Pancreas (tissue), 10 donors: ENCODE measurements around the gene MMP14. TPM values are rescaled to one million over a fixed set of nuclear protein-coding genes. Genes with fewer than 3 reads are reported as not detected.
"Not testable (repeated sequence)": the region's sequence is repeated elsewhere in the genome, so short reads cannot be mapped to it uniquely, and the experiment has no call there.

Experiments used
- ATAC-seq, 4 donors: fragments of 200-7000 bp; cut with Tn5 transposase; one replicate each; pipeline versions ENCODE4 v1.8.0 to v1.9.1; 2020; ENCODE audit warnings: mild to moderate bottlenecking in 4 of 4, moderate library complexity in 4 of 4
- DNase-seq, 6 donors: peaks; one replicate each; pipeline ENCODE4 v3.0.0-alpha.2; 2020
- FAIRE-seq: peaks from 2 replicates; lab custom pipeline; 2012; peaks lifted over from hg19 to GRCh38; lab: Jason Lieb, UNC
- H3K27ac ChIP-seq, 4 donors: fragments of 200-600 bp; sonication (generic); 1 replicate in 3 of 4; 2 replicates in 1 of 4; pipeline versions ENCODE4 v1.5.0 to v1.8.0; 2020
- H3K27me3 ChIP-seq, 4 donors: fragments of 200-600 bp; one replicate each; pipeline ENCODE4 v1.8.0; 2021
- H3K36me3 ChIP-seq, 3 donors: fragments of 200-600 bp; sonication (generic) in 1 of 3; one replicate each; pipeline versions ENCODE4 v1.5.0 to v1.8.0; 2020 to 2021
- H3K4me1 ChIP-seq, 3 donors: fragments of 200-600 bp; one replicate each; pipeline ENCODE4 v1.8.0; 2021
- H3K4me3 ChIP-seq, 4 donors: fragments of 200-600 bp; sonication (generic) in 2 of 4; one replicate each; pipeline versions ENCODE4 v1.5.0 to v1.8.0; 2020 to 2021
- H3K9me3 ChIP-seq, 4 donors: fragments of 200-600 bp; one replicate each; pipeline ENCODE4 v1.8.0; 2021
- WGBS, 2 donors: extraction: QIAGEN DNeasy Blood & Tissue Kit; methylation state at CpG; one replicate each; pipeline ENCODE4 v1.1.7; 2013; 5-methylcytosine and 5-hydroxymethylcytosine counted together
- intact Hi-C, 3 donors: fragments of 100-400 bp; cut with DNase I; formaldehyde crosslinking; loops; one replicate each; pipeline versions ENCODE4 v1.11.1 to v1.14.2; 2022
- polyA plus RNA-seq, 2 donors: library from polyadenylated mRNA; stranded (reverse); fragments of 200-250 nt; gene quantifications; one replicate each; pipeline ENCODE4 v1.2.3, GENCODE V29; 2013
- total RNA-seq, 6 donors: library from RNA; stranded (reverse); fragmentation: NEBNext Ultra II Directional in 4 of 6; extraction: Animal tissue kit (Norgen Biotek cat#: 25700) in 4 of 6; gene quantifications; one replicate each; pipeline versions ENCODE4 v1.2.1 to v1.2.4, GENCODE V29; 2021 to 2023
- TF ChIP-seq, protein P1 (sequence below), 4 donors: fragments of 200-600 bp; sonication (generic) in 3 of 4; IDR thresholded peaks; one replicate each; pipeline versions ENCODE4 v1.5.0 to v1.8.0; 2021; ENCODE audit warnings: antibody characterized with exemption in 4 of 4
- donor health status: healthy with polysubstance abuse.
- donor health status: DM: no; HTN: no; CAD: no; lungs with moderate emphysema.
- donor health status: DM: no; HTN: no; CAD: no.
- donor health status: control.
- donor health status: control.
- donor health status: Bipolar disorder and iron deficiency.
- donor health status: DM: yes; HTN: yes; CAD: no.
- donor health status: DM: no; HTN: no; CAD: no.
- donor health status: DM: no; HTN: no; CAD: no.
- donor health status: DM: yes; HTN: yes; CAD: no.

The MMP14 gene
- total and polyA plus RNA-seq, 8 donors, result 18.7 to 146 (median 34.0) TPM

DNA sequence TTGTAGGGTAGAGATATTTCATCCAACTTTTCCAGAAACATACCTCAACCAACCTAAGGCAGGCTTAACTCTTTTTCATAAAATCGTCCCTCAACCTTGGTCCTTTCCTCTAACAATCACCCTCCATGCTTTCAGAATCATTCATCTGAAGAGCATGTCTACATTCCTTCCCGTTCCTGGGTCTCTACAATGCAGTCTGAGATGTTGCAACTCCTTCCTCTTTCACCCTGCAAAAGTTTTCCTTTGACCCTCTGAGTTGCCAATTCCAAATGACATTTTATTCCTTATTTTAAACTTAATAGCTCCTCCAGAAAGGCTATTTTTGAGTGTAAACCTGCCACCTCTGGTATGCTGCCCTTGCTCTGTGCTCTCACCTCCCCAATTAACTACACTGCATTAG is 37.9 kb upstream of the MMP14 start:
- intact Hi-C loops, result no loop called here
- Histone ChIP-seq H3K36me3 (no peaks in the 10 kb centered on the region), H3K9me3 (no peaks in the 10 kb centered on the region), H3K4me3 (no peak overlapping the region), H3K27ac (no peak overlapping the region), H3K27me3 (no peaks in the 10 kb centered on the region), H3K4me1 (no peaks in the 10 kb centered on the region)
- 49 to 59% methylated on average over 2 of the region's 2 CpGs for WGBS, 2 donors
- no peak for FAIRE-seq
- TF ChIP-seq, protein P1, sequence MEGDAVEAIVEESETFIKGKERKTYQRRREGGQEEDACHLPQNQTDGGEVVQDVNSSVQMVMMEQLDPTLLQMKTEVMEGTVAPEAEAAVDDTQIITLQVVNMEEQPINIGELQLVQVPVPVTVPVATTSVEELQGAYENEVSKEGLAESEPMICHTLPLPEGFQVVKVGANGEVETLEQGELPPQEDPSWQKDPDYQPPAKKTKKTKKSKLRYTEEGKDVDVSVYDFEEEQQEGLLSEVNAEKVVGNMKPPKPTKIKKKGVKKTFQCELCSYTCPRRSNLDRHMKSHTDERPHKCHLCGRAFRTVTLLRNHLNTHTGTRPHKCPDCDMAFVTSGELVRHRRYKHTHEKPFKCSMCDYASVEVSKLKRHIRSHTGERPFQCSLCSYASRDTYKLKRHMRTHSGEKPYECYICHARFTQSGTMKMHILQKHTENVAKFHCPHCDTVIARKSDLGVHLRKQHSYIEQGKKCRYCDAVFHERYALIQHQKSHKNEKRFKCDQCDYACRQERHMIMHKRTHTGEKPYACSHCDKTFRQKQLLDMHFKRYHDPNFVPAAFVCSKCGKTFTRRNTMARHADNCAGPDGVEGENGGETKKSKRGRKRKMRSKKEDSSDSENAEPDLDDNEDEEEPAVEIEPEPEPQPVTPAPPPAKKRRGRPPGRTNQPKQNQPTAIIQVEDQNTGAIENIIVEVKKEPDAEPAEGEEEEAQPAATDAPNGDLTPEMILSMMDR (IDR thresholded peaks at IDR 0.05), result no peak
- ATAC-seq, result peak in 1 of 4 donors; percentile 54
- DNase-seq, result no peak

DNA sequence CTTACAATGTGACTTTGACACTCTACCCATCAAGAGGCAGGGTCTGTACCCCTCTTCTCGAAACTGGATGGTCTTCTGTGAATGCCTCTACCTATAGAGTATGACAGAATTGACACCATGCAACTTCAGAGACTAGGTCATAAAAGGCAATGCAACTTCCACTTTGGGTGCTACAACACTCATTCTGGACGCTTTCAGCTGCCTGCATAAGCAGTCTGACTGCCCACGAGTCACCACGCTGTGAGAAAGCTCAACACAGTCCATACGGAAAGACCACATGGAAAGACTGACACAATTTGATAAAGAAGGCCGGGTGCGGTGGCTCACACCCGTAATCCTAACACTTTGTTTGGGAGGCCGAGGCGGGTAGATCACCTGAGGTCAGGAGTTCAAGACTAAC is 36.0 kb upstream of the MMP14 start:
- Histone ChIP-seq H3K27ac (no peak overlapping the region), H3K4me1 (no peaks in the 10 kb centered on the region), H3K27me3 (no peaks in the 10 kb centered on the region), H3K36me3 (no peaks in the 10 kb centered on the region), H3K4me3 (no peak overlapping the region), H3K9me3 (no peaks in the 10 kb centered on the region)
- 80 to 90% methylated on average over 10 of the region's 10 CpGs for WGBS, 2 donors
- TF ChIP-seq, protein P1 (IDR thresholded peaks at IDR 0.05), result no peak
- FAIRE-seq (no peak), ATAC-seq (peak in 1 of 4 donors; percentile 46), DNase-seq (no peak)
- intact Hi-C loops, result no loop called here

DNA sequence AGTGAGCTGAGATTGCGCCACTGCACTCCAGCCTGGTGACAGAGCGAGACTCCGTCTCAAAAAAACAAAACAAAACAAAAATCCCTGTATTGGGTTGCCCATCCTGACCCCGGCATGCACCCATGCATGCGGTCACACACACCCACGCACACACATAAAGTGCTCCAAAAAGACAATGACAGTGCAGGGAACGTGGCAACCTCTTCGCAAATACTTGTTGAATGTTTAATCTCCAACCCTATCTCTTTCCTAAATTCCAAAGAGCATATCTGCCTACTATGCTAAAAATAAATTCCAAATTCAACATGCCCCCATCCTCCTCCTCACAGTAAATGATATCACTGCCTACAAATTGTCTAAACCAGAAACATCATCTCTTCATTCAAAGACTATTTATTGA is 34.7 kb upstream of the MMP14 start:
- H3K27me3 ChIP-seq, result no peaks in the 10 kb centered on the region
- no peak for DNase-seq
- intact Hi-C loops, result no loop called here
- no peak overlapping the region for H3K27ac ChIP-seq
- H3K4me1 ChIP-seq, result no peaks in the 10 kb centered on the region
- no peak for ATAC-seq
- 84 to 89% methylated on average over 8 of the region's 8 CpGs for WGBS, 2 donors
- H3K4me3 ChIP-seq, result no peak overlapping the region
- no peaks in the 10 kb centered on the region for H3K9me3 ChIP-seq
- TF ChIP-seq, protein P1 (IDR thresholded peaks at IDR 0.05), result no peak
- H3K36me3 ChIP-seq, result no peaks in the 10 kb centered on the region
- no peak for FAIRE-seq

DNA sequence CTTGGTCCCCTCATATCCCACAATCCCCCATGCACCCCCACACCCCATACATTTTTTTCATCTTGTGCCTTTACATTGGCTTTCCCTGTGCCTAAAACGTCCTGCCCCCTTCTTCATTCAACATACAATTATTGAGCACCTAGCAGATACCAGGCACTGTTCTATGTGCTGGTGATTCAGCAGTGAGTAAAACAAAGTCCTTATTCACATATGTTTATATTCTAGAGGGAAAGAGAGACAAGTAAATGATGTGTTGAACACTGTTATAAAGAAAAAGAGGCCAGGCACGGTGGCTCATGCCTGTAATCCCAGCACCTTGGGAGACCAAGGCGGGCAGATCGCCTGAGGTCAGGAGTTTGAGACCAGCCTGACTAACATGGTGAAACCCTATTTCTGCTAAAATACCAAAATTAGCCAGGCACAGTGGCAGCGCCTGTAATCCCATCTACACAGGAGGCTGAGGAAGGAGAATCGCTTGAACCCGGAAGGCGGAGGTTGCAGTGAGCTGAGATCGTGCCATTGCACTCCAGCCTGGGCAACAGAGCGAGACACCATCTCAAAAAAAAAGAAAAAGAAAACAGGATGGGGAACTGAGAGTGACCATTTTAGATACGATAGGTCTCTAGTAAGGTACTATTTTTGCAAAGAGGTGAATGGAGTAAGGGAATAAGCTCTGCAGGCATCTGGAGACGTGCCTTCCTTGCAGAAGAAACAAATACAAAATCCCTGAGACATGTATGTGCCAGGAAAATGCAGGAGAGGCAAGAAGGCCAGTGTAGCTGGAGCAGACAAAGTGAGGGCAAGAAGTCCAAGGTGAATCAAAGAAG is 33.3 kb upstream of the MMP14 start:
- no peak overlapping the region for H3K4me3 ChIP-seq
- WGBS, 2 donors, result 82 to 89% methylated on average over 12 of the region's 12 CpGs
- TF ChIP-seq, protein P1 (IDR thresholded peaks at IDR 0.05), result no peak
- DNase-seq (no peak), FAIRE-seq (no peak), ATAC-seq (no peak)
- H3K4me1 ChIP-seq, result no peaks in the 10 kb centered on the region
- no peaks in the 10 kb centered on the region for H3K9me3 ChIP-seq
- H3K27ac ChIP-seq, result no peak overlapping the region
- no peaks in the 10 kb centered on the region for H3K27me3 ChIP-seq
- no peaks in the 10 kb centered on the region for H3K36me3 ChIP-seq
- intact Hi-C loops, result no loop called here

DNA sequence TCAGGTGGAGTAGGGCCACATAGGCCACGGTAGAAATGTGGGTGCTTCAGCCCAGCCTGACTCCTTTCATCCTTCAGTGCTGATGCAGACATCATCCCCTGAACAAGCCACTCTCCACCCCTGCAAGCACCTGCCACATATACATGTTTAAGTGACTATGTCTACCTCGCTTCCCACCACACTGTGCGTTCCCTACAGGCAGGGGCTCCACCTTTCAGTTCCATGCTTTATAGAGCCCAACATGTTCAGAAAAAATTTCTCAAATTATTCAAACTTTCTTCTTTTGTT is 32.8 kb upstream of the MMP14 start:
- no peaks in the 10 kb centered on the region for H3K27me3 ChIP-seq
- no peak for ATAC-seq
- H3K27ac ChIP-seq, result no peak overlapping the region
- H3K4me3 ChIP-seq, result no peak overlapping the region
- H3K36me3 ChIP-seq, result no peaks in the 10 kb centered on the region
- H3K4me1 ChIP-seq, result no peaks in the 10 kb centered on the region
- TF ChIP-seq, protein P1 (IDR thresholded peaks at IDR 0.05), result no peak
- FAIRE-seq, result no peak
- intact Hi-C loops, result no loop called here
- DNase-seq, result no peak
- 86 to 91% methylated on average over 3 of the region's 3 CpGs for WGBS, 2 donors
- no peaks in the 10 kb centered on the region for H3K9me3 ChIP-seq

DNA sequence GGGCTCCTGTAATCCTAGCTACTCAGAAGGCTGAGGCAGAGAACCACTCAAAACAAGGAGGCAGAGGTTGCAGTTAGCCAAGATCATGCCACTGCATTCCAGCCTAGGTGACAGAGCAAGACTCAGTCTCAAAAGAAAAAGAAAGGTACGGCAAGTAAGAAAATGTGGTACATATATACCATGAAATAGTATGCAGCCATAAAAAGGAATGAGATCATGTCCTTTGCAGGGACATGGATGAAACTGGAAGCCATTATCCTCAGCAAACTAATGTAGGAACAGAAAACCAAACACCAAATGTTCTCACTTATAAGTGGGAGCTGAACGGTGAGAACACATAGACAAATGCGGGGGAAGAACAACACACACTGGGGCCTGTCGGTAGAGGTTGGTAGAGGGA is 31.1 kb upstream of the MMP14 start:
- ATAC-seq, H3K4me3 ChIP-seq, FAIRE-seq, H3K27ac ChIP-seq, H3K36me3 ChIP-seq, H3K27me3 ChIP-seq, H3K4me1 ChIP-seq, H3K9me3 ChIP-seq, intact Hi-C loops, DNase-seq: not testable (repeated sequence)
- 83 to 91% methylated on average over 4 of the region's 4 CpGs for WGBS, 2 donors
